ENCODE data around the gene ITGA11. TPM values are rescaled to one million over a fixed set of nuclear protein-coding genes. Genes with fewer than 3 reads are reported as not detected.

ITGA11 gene
- total RNA-seq, 1 donor from 2014 or later: 193 TPM

- peaks cover 17% of the 10 kb centered on the region for H3K27me3 Mint-ChIP-seq (ENCODE audit: low read depth, unreplicated experiment)
- no peak overlapping the region for H3K27ac Mint-ChIP-seq (ENCODE audit: unreplicated experiment)
- Histone ChIP-seq H3K9ac (ENCODE audit: low read length) (no peak overlapping the region), H3K4me2 (ENCODE audit: low read length) (no peak overlapping the region), H2AFZ (ENCODE audit: low read depth, low read length) (no peak overlapping the region), H3K4me1 (ENCODE audit: insufficient read depth, low read length) (peaks cover 5% of the 10 kb centered on the region), H3K27me3 (ENCODE audit: insufficient read depth, low read length) (no peaks in the 10 kb centered on the region), H3K79me2 (ENCODE audit: insufficient read depth, low read length) (no peaks in the 10 kb centered on the region), H3K4me3 (ENCODE audit: insufficient read depth, low read depth, low read length) (no peak overlapping the region), H3K27ac (ENCODE audit: low read depth, low read length) (no peak overlapping the region), H4K20me1 (ENCODE audit: insufficient read depth, low read length) (peaks cover 19% of the 10 kb centered on the region), H3K36me3 (ENCODE audit: insufficient read depth, low read length) (peaks cover 30% of the 10 kb centered on the region), H3K9me3 (ENCODE audit: insufficient read depth, low read depth, low read length) (no peaks in the 10 kb centered on the region)
- DNase-seq (ENCODE audit: low read depth) (no peak), FAIRE-seq (no peak)
- H3K9me3 Mint-ChIP-seq (ENCODE audit: unreplicated experiment): no peaks in the 10 kb centered on the region
- TF ChIP-seq EZH2 (IDR thresholded peaks at IDR 0.05; ENCODE audit: insufficient read depth, low read length) (no peak), CTCF (IDR thresholded peaks at IDR 0.05; ENCODE audit: insufficient read depth, low read depth, low read length) (no peak)
- peaks cover 58% of the 10 kb centered on the region for H3K36me3 Mint-ChIP-seq (ENCODE audit: low read depth, unreplicated experiment)
- no peak overlapping the region for H3K4me3 Mint-ChIP-seq (ENCODE audit: unreplicated experiment)
- H3K4me1 Mint-ChIP-seq (ENCODE audit: low read depth, unreplicated experiment): peaks cover 8% of the 10 kb centered on the region
These were observed 110.7 kb downstream of the ITGA11 start for GRCh38 chr15:68321229-68321628.

GRCh38 chr15:68319997-68320396 lies 112.0 kb downstream of the ITGA11 start:
- Histone ChIP-seq H3K27ac (ENCODE audit: low read depth, low read length) (no peak overlapping the region), H3K36me3 (ENCODE audit: insufficient read depth, low read length) (peaks cover 30% of the 10 kb centered on the region), H3K9me3 (ENCODE audit: insufficient read depth, low read depth, low read length) (no peaks in the 10 kb centered on the region), H3K4me1 (ENCODE audit: insufficient read depth, low read length) (peaks cover 14% of the 10 kb centered on the region), H3K27me3 (ENCODE audit: insufficient read depth, low read length) (no peaks in the 10 kb centered on the region), H3K4me3 (ENCODE audit: insufficient read depth, low read depth, low read length) (no peak overlapping the region), H2AFZ (ENCODE audit: low read depth, low read length) (no peak overlapping the region), H3K9ac (ENCODE audit: low read length) (no peak overlapping the region), H3K4me2 (ENCODE audit: low read length) (no peak overlapping the region), H4K20me1 (ENCODE audit: insufficient read depth, low read length) (peaks cover 7% of the 10 kb centered on the region), H3K79me2 (ENCODE audit: insufficient read depth, low read length) (no peaks in the 10 kb centered on the region)
- Mint-ChIP-seq H3K4me1 (ENCODE audit: low read depth, unreplicated experiment) (peaks cover 10% of the 10 kb centered on the region), H3K27ac (ENCODE audit: unreplicated experiment) (no peak overlapping the region), H3K4me3 (ENCODE audit: unreplicated experiment) (no peak overlapping the region), H3K27me3 (ENCODE audit: low read depth, unreplicated experiment) (peaks cover 12% of the 10 kb centered on the region), H3K9me3 (ENCODE audit: unreplicated experiment) (no peaks in the 10 kb centered on the region), H3K36me3 (ENCODE audit: low read depth, unreplicated experiment) (peaks cover 57% of the 10 kb centered on the region)
- DNase-seq (ENCODE audit: low read depth) (no peak), FAIRE-seq (no peak)
- TF ChIP-seq CTCF (IDR thresholded peaks at IDR 0.05; ENCODE audit: insufficient read depth, low read depth, low read length) (no peak), EZH2 (IDR thresholded peaks at IDR 0.05; ENCODE audit: insufficient read depth, low read length) (no peak)

GRCh38 chr15:68318931-68319909 lies 112.7 kb downstream of the ITGA11 start:
- no peak overlapping the region for H3K9ac ChIP-seq (ENCODE audit: low read length)
- H3K4me2 ChIP-seq (ENCODE audit: low read length): no peak overlapping the region
- no peak overlapping the region for H3K4me3 Mint-ChIP-seq (ENCODE audit: unreplicated experiment)
- H4K20me1 ChIP-seq (ENCODE audit: insufficient read depth, low read length): peaks cover 6% of the 10 kb centered on the region
- TF ChIP-seq CTCF (IDR thresholded peaks at IDR 0.05; ENCODE audit: insufficient read depth, low read depth, low read length): no peak
- TF ChIP-seq EZH2 (IDR thresholded peaks at IDR 0.05; ENCODE audit: insufficient read depth, low read length): no peak
- FAIRE-seq (no peak), DNase-seq (ENCODE audit: low read depth) (no peak)
- H3K36me3 ChIP-seq (ENCODE audit: insufficient read depth, low read length): peaks cover 26% of the 10 kb centered on the region
- no peak overlapping the region for H2AFZ ChIP-seq (ENCODE audit: low read depth, low read length)
- no peak overlapping the region for H3K27ac Mint-ChIP-seq (ENCODE audit: unreplicated experiment)
- no peaks in the 10 kb centered on the region for H3K27me3 ChIP-seq (ENCODE audit: insufficient read depth, low read length)
- peaks cover 59% of the 10 kb centered on the region for H3K36me3 Mint-ChIP-seq (ENCODE audit: low read depth, unreplicated experiment)
- H3K4me3 ChIP-seq (ENCODE audit: insufficient read depth, low read depth, low read length): no peak overlapping the region
- peaks cover 21% of the 10 kb centered on the region for H3K4me1 ChIP-seq (ENCODE audit: insufficient read depth, low read length)
- H3K79me2 ChIP-seq (ENCODE audit: insufficient read depth, low read length): no peaks in the 10 kb centered on the region
- no peaks in the 10 kb centered on the region for H3K9me3 Mint-ChIP-seq (ENCODE audit: unreplicated experiment)
- no peaks in the 10 kb centered on the region for H3K9me3 ChIP-seq (ENCODE audit: insufficient read depth, low read depth, low read length)
- H3K4me1 Mint-ChIP-seq (ENCODE audit: low read depth, unreplicated experiment): peaks cover 18% of the 10 kb centered on the region
- peaks cover 12% of the 10 kb centered on the region for H3K27me3 Mint-ChIP-seq (ENCODE audit: low read depth, unreplicated experiment)
- H3K27ac ChIP-seq (ENCODE audit: low read depth, low read length): no peak overlapping the region
